AG04449 (cell line): ENCODE data around the gene GJA10.

Experiments used
- CTCF ChIA-PET: fragments of 350-600 bp; formaldehyde crosslinking; extraction: SDS; loops from one replicate; lab custom pipeline; 2021; ENCODE audit warnings: antibody characterized with exemption; lab: Yijun Ruan, JAX
- POLR2A ChIA-PET: fragments of 400-600, 350-600 bp; formaldehyde crosslinking; extraction: SDS; loops from one replicate; lab custom pipeline; 2020; ENCODE audit warnings: antibody characterized with exemption, inconsistent platforms; lab: Yijun Ruan, JAX
- DNase-seq: peaks from one replicate; pipeline ENCODE4 v3.0.0-alpha.2; 2010; ENCODE audit warnings: low read depth, low spot score
- H3K4me3 ChIP-seq: 2 replicates; pipeline ENCODE4 v1.5.1; 2011; ENCODE audit warnings: low read depth, mild to moderate bottlenecking, control low read depth, low read length
- CTCF ChIP-seq: IDR thresholded peaks from one replicate; pipeline ENCODE4 v1.5.1; 2011; ENCODE audit warnings: mild to moderate bottlenecking, moderate library complexity, low read length, control low read depth, inconsistent platforms; ENCODE audit not compliant: insufficient read depth; ENCODE audit errors: missing control alignments

The GJA10 gene

GRCh38 chr6:89917216-89917615 is 22.9 kb downstream of the GJA10 start:
- POLR2A ChIA-PET, result no interaction called here
- H3K4me3 ChIP-seq, result no peak overlapping the region
- TF ChIP-seq CTCF, result no peak
- no peak for DNase-seq
- CTCF ChIA-PET, result no interaction called here

- ChIA-PET POLR2A (no interaction called here), CTCF (no interaction called here)
- no peak overlapping the region for H3K4me3 ChIP-seq
- TF ChIP-seq CTCF, result no peak
- DNase-seq, result no peak
These were observed 23.6 kb downstream of the GJA10 start for GRCh38 chr6:89917801-89918366.

- ChIA-PET CTCF (interaction anchor here (0.9 to 2.2 kb wide), 2 partner anchors 19 to 81 kb away, joined by 3 to 7 read pairs; no protein-coding TSS in a partner anchor), POLR2A (no interaction called here)
- H3K4me3 ChIP-seq, result no peak overlapping the region
- TF ChIP-seq CTCF, result no peak
- DNase-seq, result no peak
These were observed 26.9 kb downstream of the GJA10 start for GRCh38 chr6:89921197-89921596.

- TF ChIP-seq CTCF, result no peak
- H3K4me3 ChIP-seq, result no peak overlapping the region
- no peak for DNase-seq
- CTCF ChIA-PET, result interaction anchor here (0.9 to 2.2 kb wide), 2 partner anchors 19 to 81 kb away, joined by 3 to 7 read pairs; no protein-coding TSS in a partner anchor
- POLR2A ChIA-PET, result no interaction called here
These were observed 27.4 kb downstream of the GJA10 start for GRCh38 chr6:89921691-89922090.

- TF ChIP-seq CTCF, result no peak
- DNase-seq, result no peak
- POLR2A ChIA-PET, result no interaction called here
- CTCF ChIA-PET, result interaction anchor here (1.0 kb wide), 1 partner anchor 16 kb away, joined by 5 read pairs; no protein-coding TSS in a partner anchor
- H3K4me3 ChIP-seq, result no peak overlapping the region
These were observed 30.0 kb downstream of the GJA10 start for GRCh38 chr6:89924231-89924630.

- H3K4me3 ChIP-seq, result no peak overlapping the region
- DNase-seq, result no peak
- TF ChIP-seq CTCF, result no peak
- ChIA-PET CTCF (no interaction called here), POLR2A (no interaction called here)
These were observed 31.6 kb downstream of the GJA10 start for GRCh38 chr6:89925826-89926225.
